ENCODE data around the gene RASGRP1.
A peak's percentile ranks its signal among the peaks of the same experiment; 100 is the strongest.

Gene RASGRP1

GRCh38 chr15:38458646-38459045 lies 106.0 kb downstream of the RASGRP1 start:
- no peak for DNase-seq

- peak; percentile 9 for DNase-seq
These were observed 109.5 kb downstream of the RASGRP1 start for GRCh38 chr15:38455092-38455491.

DNA sequence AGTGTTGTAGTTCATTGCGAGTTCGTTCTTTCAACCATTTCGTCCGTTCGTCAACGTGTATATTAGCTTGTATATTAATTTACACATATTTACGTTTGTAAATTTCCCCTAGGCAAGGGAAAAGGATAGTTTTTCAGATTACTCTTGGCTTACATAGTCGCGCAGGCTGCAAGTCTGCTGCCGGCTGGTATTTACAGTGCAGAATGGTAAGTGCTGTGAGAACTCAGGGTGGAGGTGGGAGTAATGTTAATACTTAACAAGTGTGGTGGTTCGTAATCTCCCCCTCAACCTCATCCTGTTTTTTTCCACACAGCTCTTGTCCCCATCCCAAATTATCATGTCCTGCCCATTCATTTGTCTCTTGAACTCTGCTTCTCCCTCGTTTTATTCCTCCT lies 109.9 kb downstream of the RASGRP1 start:
- DNase-seq = peak; percentile 5

DNA sequence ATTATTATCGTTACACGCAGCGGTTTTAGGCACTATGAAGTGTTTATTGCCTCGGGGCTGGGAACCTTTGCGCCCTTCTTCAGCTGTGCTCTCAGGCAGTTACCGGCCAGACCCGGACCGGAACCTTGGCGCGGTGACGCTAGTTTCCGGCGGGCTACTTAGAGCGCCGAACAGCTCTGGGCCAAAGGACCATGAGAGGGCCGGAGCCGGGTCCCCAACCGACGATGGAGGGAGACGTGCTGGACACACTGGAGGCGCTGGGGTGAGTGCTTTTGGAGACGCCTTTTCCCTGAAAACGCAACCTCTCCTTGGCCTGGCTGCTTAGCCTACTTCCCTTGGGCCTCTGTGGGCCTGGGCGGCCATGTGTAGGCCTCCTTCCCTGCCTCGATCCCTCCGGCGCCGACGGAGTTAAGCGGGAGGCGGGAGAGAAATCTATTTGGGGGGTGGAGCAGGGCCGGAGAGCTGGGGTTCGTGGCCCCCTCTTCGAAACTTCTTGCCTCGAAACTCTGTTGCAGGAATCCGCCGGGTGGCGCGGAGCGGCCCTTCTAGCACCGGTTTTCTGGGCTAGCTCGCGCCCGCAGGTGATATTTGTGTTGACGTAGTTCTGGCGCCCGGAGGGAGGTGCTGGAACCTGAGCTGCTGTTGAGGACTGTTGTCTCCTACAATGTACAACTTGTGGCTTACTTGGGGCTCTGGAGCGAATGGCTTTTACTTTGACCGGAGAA lies 110.5 kb downstream of the RASGRP1 start, which contains the start of gene FAM98B:
Gene FAM98B, plus strand, starts transcription at position 157 of the 725 bp plus-strand sequence. Its CDS starts 35 bp downstream, at position 192.
- peak; percentile 88 for DNase-seq

DNA sequence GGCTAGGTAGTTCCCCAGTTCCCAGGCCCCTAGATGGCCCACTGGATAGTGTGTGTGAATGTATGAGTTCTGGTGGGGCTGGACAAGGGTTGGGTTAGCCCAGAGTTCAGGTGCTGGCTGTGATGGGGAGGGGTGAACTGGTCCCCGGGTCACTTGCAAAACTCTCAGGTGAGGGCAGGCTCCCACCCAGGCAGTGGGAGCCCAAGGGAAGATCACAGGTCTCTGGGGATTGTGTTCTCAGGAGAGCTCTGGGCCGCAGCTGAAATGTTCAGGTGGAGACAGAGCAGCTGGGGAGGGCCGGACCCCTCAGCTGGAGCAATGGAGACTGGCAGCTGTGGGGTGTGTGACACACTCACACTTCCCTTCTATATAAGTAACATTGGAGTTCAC lies 123.5 kb downstream of the RASGRP1 start:
- DNase-seq = no peak

- peak; percentile 44 for DNase-seq
These were observed 124.1 kb downstream of the RASGRP1 start for GRCh38 chr15:38440353-38441129.

Measured in fibroblast of skin of back (primary cell).